T-helper 9 cell (primary cell): ENCODE measurements around the gene PPP6C.
A peak's percentile ranks its signal among the peaks of the same experiment; 100 is the strongest.
"Not testable (repeated sequence)": the region's sequence is repeated elsewhere in the genome, so short reads cannot be mapped to it uniquely, and the experiment has no call there.

Experiments used
- DNase-seq: peaks from one replicate; pipeline ENCODE4 v3.0.0-alpha.2; 2020

PPP6C gene

DNA sequence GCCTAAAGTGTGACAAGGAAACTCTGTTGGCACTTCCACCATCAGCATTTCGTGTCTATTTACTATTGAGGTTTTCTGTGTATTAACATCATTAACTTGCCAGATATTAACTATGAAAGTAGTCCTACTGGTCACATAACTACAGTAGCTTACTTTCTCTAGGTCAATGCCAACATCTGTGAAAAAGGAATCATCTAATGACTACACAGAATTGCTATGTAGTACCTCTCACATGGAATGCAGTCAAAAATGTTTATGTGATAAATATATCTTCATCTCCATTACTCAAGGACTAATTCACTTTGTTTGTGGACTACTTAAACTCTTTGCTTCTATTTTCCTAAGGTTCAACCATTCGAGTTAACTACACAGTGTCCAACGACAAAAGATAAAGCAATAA is 48.4 kb downstream of the PPP6C start:
- no peak for DNase-seq

DNA sequence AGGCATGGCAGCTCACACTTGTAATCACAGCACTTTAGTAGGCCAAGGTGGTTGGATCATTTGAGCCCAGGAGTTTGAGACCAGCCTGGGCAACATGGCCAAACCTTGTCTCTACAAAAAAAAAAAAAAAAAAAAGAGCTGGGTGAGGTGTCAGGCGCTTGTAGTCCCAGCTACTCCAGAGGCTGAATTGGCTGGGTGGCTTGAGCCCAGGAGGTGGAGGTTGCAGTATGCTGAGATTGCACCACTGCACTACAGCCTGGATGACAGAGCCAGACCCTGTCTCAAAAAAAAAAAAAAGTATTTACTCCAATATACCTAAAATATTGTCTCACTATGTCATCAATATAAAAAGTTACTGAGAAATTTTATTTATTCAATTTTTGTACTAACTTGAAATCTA is 49.0 kb downstream of the PPP6C start:
- no peak for DNase-seq

DNA sequence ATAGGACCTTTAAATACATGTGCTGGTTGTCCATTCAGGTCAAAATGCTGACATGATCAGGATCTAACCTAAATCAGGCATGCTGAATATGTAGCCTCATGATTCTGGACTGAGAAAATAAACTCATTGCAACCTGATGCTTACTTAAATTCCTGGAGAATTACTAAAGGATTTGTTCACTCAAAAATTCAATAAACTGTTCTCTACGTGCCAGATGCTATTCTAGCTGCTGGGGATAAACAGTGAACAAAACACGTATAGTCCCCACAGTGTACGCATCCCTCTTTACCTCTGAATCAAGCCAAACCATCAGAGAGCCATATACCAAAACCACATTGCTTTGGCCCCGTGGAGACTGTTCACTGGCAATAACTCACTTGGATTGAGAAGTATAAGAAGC is 52.4 kb downstream of the PPP6C start:
- no peak for DNase-seq

DNA sequence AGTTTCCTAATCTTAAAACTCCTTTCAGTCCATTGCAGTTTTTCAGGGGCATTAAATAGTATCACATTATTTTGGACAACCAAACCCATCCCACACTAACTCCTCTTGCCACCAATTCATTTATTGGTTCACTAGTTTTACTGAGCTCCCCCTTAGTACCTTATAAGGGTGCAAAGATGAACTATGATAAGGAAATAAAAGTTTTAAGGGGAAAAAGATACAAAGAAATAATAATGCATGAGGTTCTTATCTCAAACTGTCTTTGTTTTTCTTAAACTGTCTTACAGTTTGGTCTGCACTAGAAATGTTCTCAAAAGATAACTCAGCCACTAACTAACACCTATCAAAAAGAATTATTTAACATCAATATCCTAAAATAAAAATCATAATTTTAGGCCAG is 54.6 kb downstream of the PPP6C start:
- no peak for DNase-seq

DNA sequence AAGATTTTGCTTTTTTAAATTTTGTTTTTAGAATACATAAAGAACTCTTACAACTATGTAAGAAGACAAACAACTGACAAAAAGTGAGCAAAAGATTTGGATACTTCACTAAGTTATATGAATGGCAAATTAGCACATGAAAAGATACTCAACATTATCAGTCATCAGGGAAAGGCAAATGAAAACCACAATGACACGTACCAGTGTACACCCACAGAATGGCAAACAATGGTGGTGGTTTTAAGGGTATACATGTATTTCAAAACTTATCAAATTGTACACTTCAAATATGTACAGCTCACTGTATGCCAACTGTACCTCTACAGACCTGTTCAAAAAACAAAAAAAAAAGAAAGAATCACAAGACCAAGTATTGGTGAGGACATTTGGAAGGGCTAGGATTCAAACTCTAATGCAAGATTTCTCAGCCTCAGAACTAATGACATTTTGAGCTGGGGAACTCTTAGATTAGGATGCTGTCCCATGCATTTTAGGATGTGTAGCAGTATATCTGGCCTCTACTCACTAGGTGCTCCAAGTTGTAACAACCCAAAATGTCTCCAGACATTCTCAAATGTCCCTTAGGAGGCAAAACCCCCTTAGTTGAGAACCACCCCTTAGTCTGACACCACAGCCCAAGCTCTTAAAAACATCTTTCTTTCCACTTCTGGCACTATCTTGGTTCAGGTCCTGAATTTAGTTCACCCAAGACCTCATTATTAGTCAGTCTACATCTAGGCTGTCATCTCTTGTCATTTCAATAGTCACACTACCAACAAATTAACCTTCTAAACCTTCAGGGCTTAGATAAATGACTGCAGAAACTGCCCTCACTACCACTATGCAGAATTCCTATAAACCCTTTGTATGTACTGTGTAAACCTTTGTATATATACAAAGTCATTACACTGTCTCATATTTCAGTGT is 55.9 kb downstream of the PPP6C start:
- DNase-seq: no peak

DNA sequence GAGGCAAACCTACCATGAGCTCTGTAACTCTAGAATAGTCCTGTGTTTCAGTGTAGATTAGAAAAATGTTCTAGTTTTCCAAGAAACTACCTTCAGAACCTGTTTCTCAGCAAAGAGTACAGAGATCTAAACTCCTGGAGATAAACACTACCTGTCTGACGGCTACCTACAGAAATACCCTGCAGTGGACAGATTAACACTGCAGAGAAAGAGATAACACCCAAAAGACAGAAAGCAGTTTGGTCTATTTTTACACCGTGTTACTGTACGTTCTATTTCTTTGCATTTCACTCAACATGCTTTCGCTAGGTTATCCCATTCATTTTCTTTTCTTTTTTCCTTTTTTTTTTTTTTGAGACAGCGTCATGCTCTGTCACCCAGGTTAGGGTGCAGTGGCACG is 57.8 kb downstream of the PPP6C start:
- no peak for DNase-seq

DNA sequence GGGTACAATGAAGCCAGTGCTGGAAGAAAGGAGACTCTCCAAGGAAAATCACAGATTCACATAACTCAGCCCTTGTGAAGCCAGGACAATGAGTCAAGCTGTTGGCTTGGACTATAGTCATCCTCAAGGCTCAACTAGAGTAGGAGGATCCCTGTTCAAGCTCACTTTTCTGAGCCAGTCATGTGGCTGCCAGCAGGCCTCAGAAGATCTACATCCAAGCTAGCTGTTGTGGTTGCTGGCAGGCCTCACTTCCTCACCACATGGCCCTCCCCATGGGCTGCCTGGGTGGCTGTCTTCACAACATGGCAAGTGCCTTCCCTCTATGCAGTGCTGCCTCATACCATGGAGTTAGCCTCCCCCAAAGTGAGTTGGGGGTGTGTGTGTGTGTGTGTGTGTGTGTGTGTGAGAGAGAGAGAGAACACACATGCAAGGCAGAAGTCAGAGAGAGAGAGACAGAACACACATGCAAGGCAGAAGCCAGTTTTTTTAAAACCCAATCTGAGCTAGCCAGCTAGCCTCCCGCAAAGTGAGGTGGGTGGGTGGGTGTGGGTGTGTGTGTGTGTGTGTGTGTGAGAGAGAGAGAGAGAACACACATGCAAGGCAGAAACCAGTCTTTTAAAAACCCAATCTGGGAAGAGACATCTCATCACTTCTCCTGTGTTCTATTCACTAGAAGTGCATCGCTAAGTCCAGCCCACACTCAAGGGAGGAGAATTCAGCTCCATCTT is 63.4 kb downstream of the PPP6C start:
- peak; percentile 69 for DNase-seq

DNA sequence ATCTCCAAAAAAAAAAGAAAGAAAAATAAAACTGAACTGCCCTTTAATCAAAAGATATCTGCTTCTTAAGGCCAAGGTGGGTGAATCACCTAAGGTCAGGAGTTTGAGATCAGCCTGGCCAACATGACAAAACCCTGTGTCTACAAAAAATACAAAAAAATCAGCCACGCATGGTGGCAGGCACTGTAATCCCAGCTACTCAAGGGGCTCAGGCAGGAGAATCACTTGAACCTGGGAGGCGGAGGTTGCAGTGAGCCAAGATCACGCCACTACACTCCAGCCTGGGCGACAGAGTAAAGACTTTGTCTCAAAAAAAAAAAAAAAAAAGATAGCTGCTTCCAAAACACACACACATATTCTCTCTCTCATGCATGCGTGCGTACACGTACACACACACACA is 64.1 kb downstream of the PPP6C start:
- no peak for DNase-seq

DNA sequence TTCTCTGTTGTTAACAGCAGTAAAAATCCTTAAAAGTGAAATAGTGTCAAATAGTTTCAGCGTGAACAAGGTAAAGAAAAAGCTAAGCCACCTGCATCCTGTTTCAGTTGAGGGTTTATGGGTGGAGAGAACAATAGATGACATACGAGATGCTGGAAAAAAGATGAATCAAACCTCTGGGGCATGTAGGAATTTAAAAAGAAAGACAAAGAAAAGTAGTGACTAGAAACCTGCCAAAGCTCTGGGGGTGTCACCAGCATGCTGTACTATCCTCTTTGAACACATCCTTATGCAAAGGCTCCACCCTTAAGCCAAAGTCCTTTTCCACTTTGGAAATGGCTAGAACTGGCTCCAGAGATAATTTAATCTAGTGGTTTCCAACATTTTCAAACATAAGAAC is 68.5 kb downstream of the PPP6C start:
- no peak for DNase-seq

DNA sequence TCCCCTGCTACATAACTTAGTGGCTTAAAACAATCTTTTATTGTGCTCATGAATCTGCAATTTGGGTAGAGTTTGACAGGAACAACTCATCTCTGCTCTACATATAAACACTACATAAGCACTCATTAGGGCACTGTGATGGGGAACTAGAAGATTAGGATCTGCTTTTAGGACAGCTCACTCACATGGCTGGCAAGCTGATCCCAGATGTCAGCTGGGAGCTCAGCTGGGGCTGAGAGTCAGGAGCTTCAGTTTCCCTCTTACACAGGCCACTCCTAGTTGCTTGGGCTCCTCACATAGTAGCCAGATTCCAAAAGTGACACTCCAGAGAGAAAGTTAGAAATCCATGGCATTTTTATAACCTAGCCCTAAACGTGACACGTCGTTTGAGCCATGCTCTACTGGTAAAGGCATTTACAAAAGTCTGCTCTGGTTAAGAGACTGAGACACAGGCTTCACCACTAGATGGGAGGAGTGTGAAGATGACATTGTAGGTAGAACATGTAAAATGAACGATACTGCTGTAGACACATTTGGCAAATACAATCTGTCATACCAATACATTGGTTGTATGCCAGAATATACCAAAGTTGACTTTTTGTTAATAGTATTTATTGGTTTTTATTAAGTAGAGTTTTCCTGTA is 69.8 kb downstream of the PPP6C start:
- no peak for DNase-seq

DNA sequence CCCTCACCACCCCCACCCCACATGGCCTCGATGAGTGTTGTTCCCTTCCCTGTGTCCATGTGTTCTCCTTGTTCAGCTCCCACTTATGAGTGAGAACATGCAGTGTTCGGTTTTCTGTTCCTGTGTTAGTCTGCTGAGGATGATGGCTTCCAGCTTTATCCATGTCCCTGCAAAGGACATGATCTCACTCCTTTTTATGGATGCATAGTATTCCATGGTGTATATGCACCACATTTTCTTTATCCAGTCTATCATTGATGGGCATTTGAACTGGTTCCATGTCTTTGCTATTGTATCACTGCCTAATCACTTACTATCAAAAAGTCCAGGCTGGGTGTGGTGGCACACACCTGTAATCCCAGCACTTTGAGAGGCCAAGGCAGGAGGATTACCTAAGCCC is 70.9 kb downstream of the PPP6C start:
- DNase-seq: not testable (repeated sequence)

DNA sequence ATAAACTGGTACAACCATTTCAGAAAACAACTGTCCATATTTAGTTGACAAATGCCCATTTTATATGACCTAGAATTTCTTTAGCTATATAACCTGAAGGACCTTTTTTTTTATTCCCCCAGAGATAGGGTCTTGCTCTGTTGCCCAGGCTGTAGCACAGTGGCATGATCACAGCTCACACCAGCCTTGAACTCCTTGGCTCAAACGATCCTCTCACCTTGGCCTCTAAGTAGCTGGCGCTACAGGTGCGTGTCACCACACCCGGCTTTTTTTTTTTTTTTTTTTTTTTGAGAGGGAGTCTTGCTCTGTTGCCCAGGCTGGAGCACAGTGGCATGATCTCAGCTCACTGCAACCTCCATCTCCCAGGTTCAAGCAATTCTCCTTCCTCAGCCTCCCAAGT is 75.1 kb downstream of the PPP6C start:
- not testable (repeated sequence) for DNase-seq

DNA sequence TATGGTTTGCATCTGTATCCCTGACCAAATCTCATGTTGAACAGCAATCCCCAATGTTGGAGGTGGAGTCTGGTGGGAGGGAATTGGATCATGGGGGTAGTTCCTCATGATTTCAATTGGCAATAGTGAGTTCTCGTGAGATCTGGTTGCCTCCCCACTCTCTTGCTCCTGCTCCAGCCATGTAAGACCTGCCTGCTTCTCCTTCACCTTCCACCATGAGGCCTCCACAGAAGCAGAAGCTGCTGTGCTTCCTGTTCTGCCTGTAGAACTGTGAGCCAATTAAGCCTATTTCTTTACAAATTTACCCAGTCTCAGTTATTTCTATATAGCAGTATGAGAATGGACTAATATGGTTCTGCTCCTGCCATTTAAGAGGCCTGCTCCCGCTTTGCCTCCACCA is 79.1 kb downstream of the PPP6C start:
- no peak for DNase-seq

DNA sequence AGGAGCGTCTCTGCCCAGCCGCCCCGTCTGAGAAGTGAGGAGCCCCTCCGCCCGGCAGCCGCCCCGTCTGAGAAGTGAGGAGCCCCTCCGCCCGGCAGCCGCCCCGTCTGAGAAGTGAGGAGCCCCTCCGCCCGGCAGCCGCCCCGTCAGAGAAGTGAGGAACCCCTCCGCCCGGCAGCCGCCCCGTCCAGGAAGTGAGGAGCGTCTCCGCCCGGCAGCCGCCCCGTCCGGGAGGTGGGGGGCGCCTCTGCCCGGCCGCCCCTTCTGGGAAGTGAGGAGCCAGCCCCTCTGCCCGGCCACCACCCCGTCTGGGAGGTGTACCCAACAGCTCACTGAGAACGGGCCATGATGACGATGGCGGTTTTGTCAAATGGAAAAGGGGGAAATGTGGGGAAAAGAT is 81.1 kb downstream of the PPP6C start:
- DNase-seq: not testable (repeated sequence)

DNA sequence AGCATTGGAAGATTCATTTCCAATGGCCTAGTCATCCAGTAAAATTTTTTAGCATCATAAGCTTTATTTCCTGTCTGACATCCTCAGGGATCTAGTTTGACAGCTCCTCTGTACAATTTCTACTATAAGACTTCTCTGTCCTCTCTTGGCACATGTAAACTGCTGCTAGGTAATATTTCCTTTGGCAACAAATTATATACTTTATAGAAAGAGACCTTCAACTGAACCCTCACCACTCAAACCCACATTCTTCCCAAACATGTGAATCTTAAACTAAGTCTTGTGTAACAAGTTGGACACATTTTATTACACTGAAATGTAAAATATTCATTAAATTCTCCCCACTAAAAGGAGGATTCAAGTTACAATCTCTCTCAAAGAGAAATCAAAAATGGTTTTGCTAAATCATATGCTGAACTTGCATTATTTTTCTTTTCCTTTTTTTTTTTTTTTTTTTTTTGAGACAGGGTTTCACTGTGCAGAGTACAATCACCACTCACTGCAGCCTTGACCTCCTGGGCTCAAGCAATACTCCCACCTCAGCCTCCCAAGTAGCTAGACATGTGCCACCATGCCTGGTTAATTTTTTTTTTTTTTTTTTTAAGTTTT is 83.2 kb downstream of the PPP6C start:
- DNase-seq: no peak

DNA sequence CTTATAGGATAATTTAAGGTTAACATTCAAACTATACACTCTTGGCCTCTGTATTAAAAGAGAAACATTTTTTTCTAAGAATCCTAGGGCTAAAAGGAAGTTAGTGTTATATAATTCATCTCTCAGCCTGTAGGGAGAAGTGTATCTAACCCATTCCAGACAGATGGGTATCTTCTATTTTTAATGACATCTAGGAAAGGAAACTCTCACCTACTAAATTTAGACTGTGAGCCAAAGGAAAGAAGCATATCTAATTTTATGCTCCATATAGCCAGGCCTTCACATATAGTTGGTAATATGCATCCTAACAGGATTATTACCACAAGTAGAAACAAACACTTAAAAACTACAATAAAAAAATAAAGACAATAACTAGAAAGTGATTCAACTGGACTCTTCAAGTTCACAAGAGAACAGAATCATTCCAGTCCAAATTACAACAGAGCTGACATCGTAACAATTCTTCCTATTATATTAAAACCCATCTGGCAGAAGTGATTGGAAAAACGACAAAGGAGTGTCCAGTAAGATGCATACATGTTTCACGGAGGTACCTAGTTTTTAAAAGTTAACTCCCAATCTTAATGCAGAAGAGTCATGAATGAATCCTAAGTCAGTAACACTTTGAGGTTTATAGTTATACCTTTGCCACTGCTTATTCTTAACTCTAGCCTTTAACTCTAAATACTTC is 85.7 kb downstream of the PPP6C start:
- no peak for DNase-seq

DNA sequence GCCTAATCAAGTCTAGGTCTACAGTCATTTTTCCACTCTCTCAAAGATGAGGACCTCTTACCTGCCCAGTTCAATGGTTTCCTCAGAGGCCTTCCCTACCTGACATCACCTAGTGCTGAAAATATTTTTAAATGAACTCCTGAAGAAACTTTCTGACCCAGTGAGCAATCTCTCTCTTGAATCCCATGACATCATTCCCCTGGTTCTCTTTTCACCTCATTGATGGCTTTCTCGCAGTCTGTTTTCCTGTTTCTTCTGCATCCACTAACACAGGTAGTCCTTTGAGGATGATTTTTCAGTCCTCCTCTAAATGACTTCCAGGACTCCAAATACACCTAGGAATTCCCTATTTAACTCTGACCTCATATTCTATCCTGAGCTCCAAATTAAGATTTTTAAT is 86.6 kb downstream of the PPP6C start:
- no peak for DNase-seq

DNA sequence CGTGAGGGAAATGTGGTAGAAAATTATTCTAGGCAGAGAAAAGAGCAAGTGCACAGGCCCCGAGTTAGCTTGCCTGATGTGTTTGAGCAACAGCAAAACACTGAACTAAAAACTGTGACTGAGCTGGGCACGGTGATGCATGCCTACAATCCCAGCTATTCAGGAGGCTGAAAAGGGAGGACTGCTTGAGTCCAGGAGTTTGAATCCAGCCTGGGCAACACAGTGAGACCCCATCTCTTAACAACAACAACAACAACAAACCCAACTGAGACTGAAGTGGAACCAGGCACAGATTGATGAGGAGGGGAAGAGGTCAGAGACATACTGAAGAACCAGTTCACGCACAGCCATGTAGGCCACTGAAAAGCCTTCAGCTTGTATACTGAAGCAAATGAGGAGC is 88.8 kb downstream of the PPP6C start:
- DNase-seq: no peak

DNA sequence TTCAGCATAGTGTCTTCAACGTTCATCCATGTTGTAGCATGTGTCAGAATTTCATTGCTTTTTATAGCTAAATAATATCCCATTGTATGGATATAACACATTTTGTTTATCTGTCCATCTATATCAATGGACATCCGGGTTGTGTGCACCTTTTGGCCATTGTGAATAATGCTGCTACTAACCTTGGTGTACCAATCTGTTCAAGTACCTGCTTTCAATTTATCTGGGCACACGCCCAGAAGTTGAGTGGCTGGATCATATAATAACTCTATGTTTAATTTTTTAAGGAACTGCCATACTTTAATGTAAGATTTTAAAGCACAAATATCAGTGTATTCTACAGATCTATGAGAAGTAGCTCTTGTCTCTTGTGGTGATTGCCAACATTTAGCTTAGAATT is 89.8 kb downstream of the PPP6C start:
- DNase-seq: no peak
